ENCODE results near the gene DCTN2.

DNA sequence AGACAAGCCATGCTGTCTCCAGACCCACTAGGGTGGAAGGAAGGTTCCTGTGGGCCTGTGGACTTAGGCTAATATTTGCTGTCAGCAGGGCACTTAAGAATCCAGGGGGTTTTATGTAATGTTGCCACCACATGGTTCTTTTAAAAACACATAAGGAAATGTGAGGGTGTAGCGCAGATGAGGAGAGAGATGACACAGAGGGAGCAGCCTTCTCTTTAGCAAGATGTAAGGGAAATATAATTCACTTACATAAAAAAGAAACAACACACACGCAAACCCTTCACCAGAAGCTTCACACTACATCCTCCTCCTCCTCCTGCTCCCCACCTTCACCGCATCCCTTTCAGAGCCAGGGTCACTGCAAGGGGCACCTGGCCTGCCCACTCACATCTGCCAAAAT, 39.1 kb upstream of the DCTN2 start:
- TF ChIP-seq, protein P1, sequence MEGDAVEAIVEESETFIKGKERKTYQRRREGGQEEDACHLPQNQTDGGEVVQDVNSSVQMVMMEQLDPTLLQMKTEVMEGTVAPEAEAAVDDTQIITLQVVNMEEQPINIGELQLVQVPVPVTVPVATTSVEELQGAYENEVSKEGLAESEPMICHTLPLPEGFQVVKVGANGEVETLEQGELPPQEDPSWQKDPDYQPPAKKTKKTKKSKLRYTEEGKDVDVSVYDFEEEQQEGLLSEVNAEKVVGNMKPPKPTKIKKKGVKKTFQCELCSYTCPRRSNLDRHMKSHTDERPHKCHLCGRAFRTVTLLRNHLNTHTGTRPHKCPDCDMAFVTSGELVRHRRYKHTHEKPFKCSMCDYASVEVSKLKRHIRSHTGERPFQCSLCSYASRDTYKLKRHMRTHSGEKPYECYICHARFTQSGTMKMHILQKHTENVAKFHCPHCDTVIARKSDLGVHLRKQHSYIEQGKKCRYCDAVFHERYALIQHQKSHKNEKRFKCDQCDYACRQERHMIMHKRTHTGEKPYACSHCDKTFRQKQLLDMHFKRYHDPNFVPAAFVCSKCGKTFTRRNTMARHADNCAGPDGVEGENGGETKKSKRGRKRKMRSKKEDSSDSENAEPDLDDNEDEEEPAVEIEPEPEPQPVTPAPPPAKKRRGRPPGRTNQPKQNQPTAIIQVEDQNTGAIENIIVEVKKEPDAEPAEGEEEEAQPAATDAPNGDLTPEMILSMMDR (IDR thresholded peaks at IDR 0.05), result no peak
- TF ChIP-seq POLR2A (IDR thresholded peaks at IDR 0.05), result no peak

Data from Peyer's patch (tissue), 4 donors.